K562 (cell line): ENCODE results near the gene AGPAT1. TPM values are rescaled to one million over a fixed set of nuclear protein-coding genes. Genes with fewer than 3 reads are reported as not detected.

Source experiments
- ADNP ChIP-seq: fragments of 200-800 bp; sonication (Bioruptor generic); IDR thresholded peaks from 2 replicates; pipeline ENCODE4 v1.6.1; 2016; ENCODE audit warnings: missing genetic modification characterization, missing compliant biosample characterization
- CBFB ChIP-seq: sonication (generic); formaldehyde crosslinking; IDR thresholded peaks from 2 replicates; pipeline ENCODE4 v1.4.0; 2020; ENCODE audit warnings: mild to moderate bottlenecking, missing genetic modification reagents
- CCAR2 ChIP-seq: fragments of 200-400 bp; formaldehyde crosslinking; IDR thresholded peaks from 2 replicates; pipeline ENCODE4 v1.6.1; 2017; ENCODE audit warnings: mild to moderate bottlenecking, low read depth, low read length
- DPF2 ChIP-seq: fragments of 450-650 bp; IDR thresholded peaks from 2 replicates; pipeline ENCODE4 v1.6.1; 2016
- FUS ChIP-seq: fragments of 200-400 bp; formaldehyde crosslinking; optimal IDR thresholded peaks from 2 replicates; pipeline ENCODE3; 2017; ENCODE audit warnings: low read depth, low read length
- HNRNPK ChIP-seq: fragments of 200-400 bp; formaldehyde crosslinking; IDR thresholded peaks from one replicate; pipeline ENCODE4 v1.6.1; 2018; ENCODE audit warnings: mild to moderate bottlenecking, low read depth, low read length; ENCODE audit not compliant: poor library complexity, severe bottlenecking
- HNRNPLL ChIP-seq: fragments of 200-400 bp; formaldehyde crosslinking; IDR thresholded peaks from 2 replicates; pipeline ENCODE4 v1.6.1; 2017; ENCODE audit warnings: low read length, low read depth, mild to moderate bottlenecking; ENCODE audit not compliant: poor library complexity, severe bottlenecking
- POLR2AphosphoS5 ChIP-seq: IDR thresholded peaks from 2 replicates; pipeline ENCODE4 v1.6.1; 2011; ENCODE audit warnings: mild to moderate bottlenecking, low read depth, low read length, moderate library complexity; ENCODE audit not compliant: control insufficient read depth, insufficient read depth
- POLR2B ChIP-seq: fragments of 450-650 bp; IDR thresholded peaks from 2 replicates; pipeline ENCODE4 v1.6.1; 2018; ENCODE audit warnings: low read depth; ENCODE audit not compliant: partially characterized antibody
- POLR3G ChIP-seq: IDR thresholded peaks from 2 replicates; pipeline ENCODE4 v1.6.1; 2011; ENCODE audit not compliant: insufficient read length, insufficient replicate concordance; ENCODE audit errors: extremely low read depth
- SNRNP70 ChIP-seq: fragments of 200-400 bp; formaldehyde crosslinking; optimal IDR thresholded peaks from 2 replicates; pipeline ENCODE3; 2017; ENCODE audit warnings: low read depth, low read length
- ZC3H11A ChIP-seq: IDR thresholded peaks from 2 replicates; pipeline ENCODE4 v1.6.1; 2012; ENCODE audit warnings: low read depth, low read length, improper control_type of control experiment
- ZNF12 ChIP-seq: sonication (generic); formaldehyde crosslinking; IDR thresholded peaks from 2 replicates; pipeline ENCODE4 v1.4.0; 2020; ENCODE audit warnings: mild to moderate bottlenecking, missing genetic modification reagents
- ZNF232 ChIP-seq: sonication (generic); formaldehyde crosslinking; IDR thresholded peaks from 2 replicates; pipeline ENCODE4 v1.8.0; 2022; ENCODE audit warnings: mild to moderate bottlenecking, missing genetic modification reagents
- polyA plus RNA-seq, 8 experiments: library from polyadenylated mRNA; depleted of rRNA in 4 of 8; stranded (reverse) in 5 of 8; unstranded in 3 of 8; fragments of >200 nt; fragmentation: Nextera tagmentation in 2 of 8; fragmentation: Illumina TruSeq in 1 of 8; extraction: Ambion mirVana in 2 of 8; extraction: Trizol in 1 of 8; gene quantifications; 2 replicates each; pipeline versions ENCODE4 v1.2.1 to v1.2.3, GENCODE V29; 2011 to 2014; ENCODE audit warnings: inconsistent platforms in 1 of 8, missing spikeins in 1 of 8
- total RNA-seq, 7 experiments: library from RNA; depleted of rRNA in 6 of 7; stranded (reverse); fragments of >200 nt in 6 of 7; fragmentation: Illumina TruSeq in 2 of 7; extraction: Trizol in 2 of 7; gene quantifications; 2 replicates each; pipeline versions ENCODE4 v1.2.1 to v1.2.3, GENCODE V29; 2011 to 2021; ENCODE audit warnings: low replicate concordance in 1 of 7
- TF ChIP-seq, protein P1 (sequence below): fragments of 450-650 bp; IDR thresholded peaks from 2 replicates; pipeline ENCODE4 v1.6.1; 2016; ENCODE audit warnings: mild to moderate bottlenecking
- TF ChIP-seq, protein P2 (sequence below), 2 experiments: IDR thresholded peaks in 1 of 2; conservative IDR thresholded peaks in 1 of 2; 2 replicates each; pipeline ENCODE4 v1.6.1; 2016; ENCODE audit warnings: low read depth in 2 of 2, mild to moderate bottlenecking in 1 of 2, missing compliant biosample characterization in 1 of 2, missing genetic modification characterization in 1 of 2, moderate library complexity in 1 of 2
- TF ChIP-seq, protein P3 (sequence below): fragments of 450-650 bp; formaldehyde crosslinking; IDR thresholded peaks from 2 replicates; pipeline ENCODE4 v1.4.0; 2022; ENCODE audit warnings: missing genetic modification characterization
- TF ChIP-seq, protein P4 (sequence below): sonication (generic); formaldehyde crosslinking; IDR thresholded peaks from 2 replicates; pipeline ENCODE4 v1.8.1; 2022; ENCODE audit warnings: missing genetic modification reagents

The AGPAT1 gene
- total and polyA plus RNA-seq, 9 of the 15 experiments (the other 6 are each of a cell fraction or from before 2014, with no cell fraction given): 37.9 to 176 (median 69.4) TPM

DNA sequence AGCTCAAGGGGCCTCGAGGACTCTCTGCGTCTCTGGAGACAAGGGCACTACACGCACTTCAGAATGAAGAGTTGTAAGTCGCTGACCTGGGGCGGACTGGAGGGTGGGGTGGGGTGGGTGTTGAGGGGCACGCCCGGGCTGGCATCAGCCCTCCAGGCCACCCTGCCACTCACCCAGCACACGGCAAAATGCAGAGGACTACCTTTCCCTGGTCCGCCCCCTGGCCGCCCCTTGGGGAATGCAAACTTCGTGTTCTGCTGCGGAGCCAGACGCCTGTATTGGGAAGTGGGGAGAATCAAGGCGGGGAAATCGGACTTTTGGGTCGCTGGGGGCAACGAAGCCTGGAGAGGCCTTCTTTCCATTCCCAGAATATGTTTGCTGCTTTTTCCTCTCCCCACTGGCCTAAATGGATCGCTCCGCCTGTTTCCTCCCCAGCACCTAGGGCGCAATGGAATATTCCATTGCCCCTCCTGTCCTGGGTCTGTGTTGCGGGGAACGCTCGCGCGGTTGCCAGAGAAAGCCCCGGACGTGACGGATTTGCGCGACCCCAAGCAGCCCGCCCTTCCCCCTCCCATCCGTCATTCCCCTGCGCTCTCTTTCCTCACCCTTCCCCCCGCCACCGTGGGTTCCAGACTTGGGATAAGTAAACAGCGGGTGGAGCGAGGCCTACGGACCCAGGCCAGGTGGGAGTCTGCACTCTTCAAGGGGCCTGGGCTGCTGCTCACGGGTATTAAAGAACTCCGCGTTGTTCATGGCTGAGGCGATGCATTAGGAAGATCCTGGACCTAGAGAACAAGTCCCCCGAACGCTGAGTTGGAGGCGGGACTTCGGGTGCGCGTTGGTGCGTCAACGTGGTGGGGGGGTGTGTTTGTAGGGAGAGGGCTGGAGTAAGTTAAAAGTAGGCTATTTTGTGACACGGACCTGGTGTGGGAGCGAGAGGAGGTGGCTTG, 22.0 kb downstream of the AGPAT1 start, which contains the start of gene PPT2 (continued):
- TF ChIP-seq, protein P1, sequence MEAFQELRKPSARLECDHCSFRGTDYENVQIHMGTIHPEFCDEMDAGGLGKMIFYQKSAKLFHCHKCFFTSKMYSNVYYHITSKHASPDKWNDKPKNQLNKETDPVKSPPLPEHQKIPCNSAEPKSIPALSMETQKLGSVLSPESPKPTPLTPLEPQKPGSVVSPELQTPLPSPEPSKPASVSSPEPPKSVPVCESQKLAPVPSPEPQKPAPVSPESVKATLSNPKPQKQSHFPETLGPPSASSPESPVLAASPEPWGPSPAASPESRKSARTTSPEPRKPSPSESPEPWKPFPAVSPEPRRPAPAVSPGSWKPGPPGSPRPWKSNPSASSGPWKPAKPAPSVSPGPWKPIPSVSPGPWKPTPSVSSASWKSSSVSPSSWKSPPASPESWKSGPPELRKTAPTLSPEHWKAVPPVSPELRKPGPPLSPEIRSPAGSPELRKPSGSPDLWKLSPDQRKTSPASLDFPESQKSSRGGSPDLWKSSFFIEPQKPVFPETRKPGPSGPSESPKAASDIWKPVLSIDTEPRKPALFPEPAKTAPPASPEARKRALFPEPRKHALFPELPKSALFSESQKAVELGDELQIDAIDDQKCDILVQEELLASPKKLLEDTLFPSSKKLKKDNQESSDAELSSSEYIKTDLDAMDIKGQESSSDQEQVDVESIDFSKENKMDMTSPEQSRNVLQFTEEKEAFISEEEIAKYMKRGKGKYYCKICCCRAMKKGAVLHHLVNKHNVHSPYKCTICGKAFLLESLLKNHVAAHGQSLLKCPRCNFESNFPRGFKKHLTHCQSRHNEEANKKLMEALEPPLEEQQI: peak; percentile 50; the same call in 1 of the 2 replicates
- TF ChIP-seq FUS (no peak), SNRNP70 (no peak), HNRNPK (no peak), ZNF12 (CRISPR knock-in tag) (peak; percentile 10; the same call in 1 of the 2 replicates), CCAR2 (no peak), ADNP (tag) (no peak), ZC3H11A (0 out of 2 replicates have a peak, but pooled peaks have one; percentile 16), POLR2AphosphoS5 (peak; percentile 57), POLR3G (no peak), CBFB (CRISPR knock-in tag) (no peak), HNRNPLL (peak; percentile 74), DPF2 (0 out of 2 replicates have a peak, but pooled peaks have one; percentile 64), POLR2B (peak; percentile 62), ZNF232 (CRISPR knock-in tag) (no peak)
- TF ChIP-seq, protein P2, sequence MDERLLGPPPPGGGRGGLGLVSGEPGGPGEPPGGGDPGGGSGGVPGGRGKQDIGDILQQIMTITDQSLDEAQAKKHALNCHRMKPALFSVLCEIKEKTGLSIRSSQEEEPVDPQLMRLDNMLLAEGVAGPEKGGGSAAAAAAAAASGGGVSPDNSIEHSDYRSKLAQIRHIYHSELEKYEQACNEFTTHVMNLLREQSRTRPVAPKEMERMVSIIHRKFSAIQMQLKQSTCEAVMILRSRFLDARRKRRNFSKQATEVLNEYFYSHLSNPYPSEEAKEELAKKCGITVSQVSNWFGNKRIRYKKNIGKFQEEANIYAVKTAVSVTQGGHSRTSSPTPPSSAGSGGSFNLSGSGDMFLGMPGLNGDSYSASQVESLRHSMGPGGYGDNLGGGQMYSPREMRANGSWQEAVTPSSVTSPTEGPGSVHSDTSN (CRISPR knock-in tag; IDR thresholded peaks at IDR 0.05; ENCODE audit: low read depth): no peak
- TF ChIP-seq, protein P2 (tag; conservative IDR thresholded peaks at IDR 0.05; ENCODE audit: low read depth): no peak
- TF ChIP-seq, protein P3, sequence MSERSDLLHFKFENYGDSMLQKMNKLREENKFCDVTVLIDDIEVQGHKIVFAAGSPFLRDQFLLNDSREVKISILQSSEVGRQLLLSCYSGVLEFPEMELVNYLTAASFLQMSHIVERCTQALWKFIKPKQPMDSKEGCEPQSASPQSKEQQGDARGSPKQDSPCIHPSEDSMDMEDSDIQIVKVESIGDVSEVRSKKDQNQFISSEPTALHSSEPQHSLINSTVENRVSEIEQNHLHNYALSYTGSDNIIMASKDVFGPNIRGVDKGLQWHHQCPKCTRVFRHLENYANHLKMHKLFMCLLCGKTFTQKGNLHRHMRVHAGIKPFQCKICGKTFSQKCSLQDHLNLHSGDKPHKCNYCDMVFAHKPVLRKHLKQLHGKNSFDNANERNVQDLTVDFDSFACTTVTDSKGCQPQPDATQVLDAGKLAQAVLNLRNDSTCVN: no peak
- TF ChIP-seq, protein P4, sequence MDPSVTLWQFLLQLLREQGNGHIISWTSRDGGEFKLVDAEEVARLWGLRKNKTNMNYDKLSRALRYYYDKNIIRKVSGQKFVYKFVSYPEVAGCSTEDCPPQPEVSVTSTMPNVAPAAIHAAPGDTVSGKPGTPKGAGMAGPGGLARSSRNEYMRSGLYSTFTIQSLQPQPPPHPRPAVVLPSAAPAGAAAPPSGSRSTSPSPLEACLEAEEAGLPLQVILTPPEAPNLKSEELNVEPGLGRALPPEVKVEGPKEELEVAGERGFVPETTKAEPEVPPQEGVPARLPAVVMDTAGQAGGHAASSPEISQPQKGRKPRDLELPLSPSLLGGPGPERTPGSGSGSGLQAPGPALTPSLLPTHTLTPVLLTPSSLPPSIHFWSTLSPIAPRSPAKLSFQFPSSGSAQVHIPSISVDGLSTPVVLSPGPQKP (CRISPR knock-in tag): no peak
